H1 (cell line): Measurements from ENCODE around the gene TROAP. TPM values are rescaled to one million over a fixed set of nuclear protein-coding genes. Genes with fewer than 3 reads are reported as not detected.

Source experiments
- CTCF ChIA-PET: fragments of 300-600 bp; sonication (Branson Sonifier 250); formaldehyde crosslinking; loops from one replicate; lab custom pipeline; 2021; ENCODE audit not compliant: partially characterized antibody; lab: Charles Lee
- POLR2A ChIA-PET: fragments of 300-600 bp; sonication (Branson Sonifier 250); formaldehyde crosslinking; loops from one replicate; lab custom pipeline; 2021; ENCODE audit warnings: inconsistent platforms; ENCODE audit not compliant: partially characterized antibody; lab: Charles Lee
- DNase-seq, 2 experiments: peaks; one replicate each; pipeline versions ENCODE4 v3.0.0 to v3.0.0-alpha.2; 2010 to 2022; ENCODE audit warnings: low spot score in 2 of 2, low read depth in 1 of 2, mixed read lengths in 1 of 2
- FAIRE-seq: peaks from 2 replicates; lab custom pipeline; 2011; peaks lifted over from hg19 to GRCh38; lab: Jason Lieb, UNC
- H2AFZ ChIP-seq: 2 replicates; pipeline ENCODE4 v1.8.1; 2012; ENCODE audit warnings: low read length, inconsistent platforms
- H2AK5ac ChIP-seq: 2 replicates; pipeline ENCODE4 v1.6.1; 2013; ENCODE audit warnings: low read depth, low read length
- H2BK120ac ChIP-seq: replicated peaks from 2 replicates; pipeline ENCODE3; 2013; ENCODE audit warnings: low read depth, low read length, inconsistent platforms
- H2BK12ac ChIP-seq: 2 replicates; pipeline ENCODE4 v1.6.1; 2013; ENCODE audit warnings: low read depth, low read length
- H2BK15ac ChIP-seq: 2 replicates; pipeline ENCODE4 v1.6.1; 2013; ENCODE audit warnings: low read length
- H2BK20ac ChIP-seq: 2 replicates; pipeline ENCODE4 v1.6.1; 2013; ENCODE audit warnings: low read length
- H2BK5ac ChIP-seq: 2 replicates; pipeline ENCODE4 v1.6.1; 2013; ENCODE audit warnings: low read depth, low read length
- H3K14ac ChIP-seq: 2 replicates; pipeline ENCODE4 v1.6.1; 2013; ENCODE audit warnings: inconsistent platforms; ENCODE audit not compliant: insufficient read length
- H3K18ac ChIP-seq: 2 replicates; pipeline ENCODE4 v1.6.1; 2013; ENCODE audit warnings: low read length; ENCODE audit errors: extremely low read depth
- H3K23ac ChIP-seq: 2 replicates; pipeline ENCODE4 v1.6.1; 2013; ENCODE audit warnings: inconsistent platforms; ENCODE audit not compliant: insufficient read length
- H3K23me2 ChIP-seq: 2 replicates; pipeline ENCODE4 v1.6.1; 2013; ENCODE audit warnings: low read depth, low read length
- H3K27ac ChIP-seq: 2 replicates; pipeline ENCODE4 v1.6.1; 2011; ENCODE audit warnings: low read depth, low read length, inconsistent platforms
- H3K27me3 ChIP-seq, 4 experiments: replicated peaks in 1 of 4; 1 replicate in 1 of 4; 2 replicates in 3 of 4; pipeline versions ENCODE4 v1.6.1 to v1.8.1; 2011 to 2013; ENCODE audit warnings: low read length in 3 of 4, mild to moderate bottlenecking in 3 of 4, inconsistent platforms in 2 of 4, mixed read lengths in 2 of 4, moderate library complexity in 1 of 4; ENCODE audit not compliant: control insufficient read depth in 3 of 4, insufficient read depth in 3 of 4; ENCODE audit errors: extremely low read depth in 1 of 4
- H3K36me3 ChIP-seq, 4 experiments: 2 replicates each; pipeline versions ENCODE4 v1.6.1 to v1.8.1; 2011 to 2013; ENCODE audit warnings: mild to moderate bottlenecking in 4 of 4, low read length in 3 of 4, moderate library complexity in 2 of 4, control low read depth in 1 of 4, inconsistent platforms in 1 of 4; ENCODE audit not compliant: insufficient read depth in 4 of 4, control insufficient read depth in 2 of 4
- H3K4ac ChIP-seq: replicated peaks from 2 replicates; pipeline ENCODE3; 2013; ENCODE audit warnings: low read length, low read depth, mixed read lengths, inconsistent platforms; ENCODE audit not compliant: insufficient read length
- H3K4me1 ChIP-seq, 4 experiments: replicated peaks in 1 of 4; 1 replicate in 1 of 4; 2 replicates in 3 of 4; pipeline versions ENCODE4 v1.6.1 to v1.8.1; 2011 to 2013; ENCODE audit warnings: low read length in 3 of 4, inconsistent platforms in 2 of 4, mixed read lengths in 1 of 4; ENCODE audit not compliant: insufficient read depth in 4 of 4, control insufficient read depth in 3 of 4
- H3K4me2 ChIP-seq, 2 experiments: 2 replicates each; pipeline versions ENCODE4 v1.6.1 to v1.8.1; 2011 to 2013; ENCODE audit warnings: low read depth in 2 of 2, low read length in 2 of 2, control low read depth in 1 of 2, inconsistent platforms in 1 of 2, mild to moderate bottlenecking in 1 of 2; ENCODE audit not compliant: insufficient read depth in 1 of 2
- H3K4me3 ChIP-seq, 4 experiments: fragments of 200-600, 300-600 bp in 1 of 4; sonication (generic), shearing (Covaris generic), sonication (Bioruptor Twin) in 1 of 4; 2 replicates each; pipeline versions ENCODE4 v1.5.1 to v1.8.1; 2011 to 2016; ENCODE audit warnings: low read length in 4 of 4, low read depth in 3 of 4, control low read depth in 2 of 4, inconsistent platforms in 2 of 4, mild to moderate bottlenecking in 2 of 4, mixed read lengths in 1 of 4, moderate library complexity in 1 of 4; ENCODE audit not compliant: insufficient read depth in 2 of 4; ENCODE audit errors: extremely low read depth in 1 of 4
- H3K56ac ChIP-seq: replicated peaks from 2 replicates; pipeline ENCODE3; 2013; ENCODE audit warnings: low read depth, mild to moderate bottlenecking, mixed read lengths, low read length, inconsistent platforms; ENCODE audit not compliant: insufficient read length
- H3K79me1 ChIP-seq: 2 replicates; pipeline ENCODE4 v1.6.1; 2013; ENCODE audit warnings: low read depth, low read length, control low read depth
- H3K79me2 ChIP-seq, 2 experiments: 2 replicates each; pipeline versions ENCODE4 v1.6.1 to v1.8.1; 2012 to 2013; ENCODE audit warnings: low read length in 2 of 2, mild to moderate bottlenecking in 2 of 2, inconsistent platforms in 1 of 2; ENCODE audit not compliant: insufficient read depth in 2 of 2, control insufficient read depth in 1 of 2
- H3K9ac ChIP-seq, 4 experiments: replicated peaks in 1 of 4; 1 replicate in 1 of 4; 2 replicates in 3 of 4; pipeline versions ENCODE4 v1.6.1 to v1.8.1; 2011 to 2013; ENCODE audit warnings: low read depth in 3 of 4, low read length in 3 of 4, control low read depth in 2 of 4, mild to moderate bottlenecking in 2 of 4, moderate library complexity in 2 of 4, inconsistent platforms in 1 of 4; ENCODE audit errors: extremely low read depth in 1 of 4
- H3K9me3 ChIP-seq, 2 experiments: 2 replicates each; pipeline versions ENCODE4 v1.6.1 to v1.8.1; 2012 to 2013; ENCODE audit warnings: mild to moderate bottlenecking in 2 of 2, moderate library complexity in 2 of 2, control low read depth in 1 of 2, inconsistent platforms in 1 of 2, low read depth in 1 of 2, low read length in 1 of 2, mixed read lengths in 1 of 2; ENCODE audit not compliant: insufficient read depth in 2 of 2
- H4K20me1 ChIP-seq, 2 experiments: replicated peaks in 1 of 2; 2 replicates each; pipeline versions ENCODE3 to v1.8.1; 2011 to 2013; ENCODE audit warnings: inconsistent platforms in 2 of 2, low read length in 2 of 2, mild to moderate bottlenecking in 1 of 2; ENCODE audit not compliant: insufficient read depth in 2 of 2, control insufficient read depth in 1 of 2
- H4K5ac ChIP-seq: 2 replicates; pipeline ENCODE4 v1.6.1; 2013; ENCODE audit warnings: low read length, low read depth, mixed read lengths, inconsistent platforms; ENCODE audit not compliant: insufficient read length
- H4K8ac ChIP-seq: 2 replicates; pipeline ENCODE4 v1.8.0; 2013; ENCODE audit warnings: mild to moderate bottlenecking, moderate library complexity, low read length, inconsistent platforms; ENCODE audit not compliant: insufficient read depth; ENCODE audit errors: extremely low read depth
- H4K91ac ChIP-seq: replicated peaks from 2 replicates; pipeline ENCODE3; 2013; ENCODE audit warnings: low read length, mixed read lengths, inconsistent platforms; ENCODE audit not compliant: insufficient read length
- GABPA ChIP-seq: IDR thresholded peaks from 2 replicates; pipeline ENCODE4 v1.6.1; 2011; ENCODE audit warnings: mild to moderate bottlenecking, low read length, moderate library complexity, borderline replicate concordance; ENCODE audit not compliant: insufficient read depth
- SIN3A ChIP-seq, 2 experiments: IDR thresholded peaks in 1 of 2; conservative IDR thresholded peaks in 1 of 2; 2 replicates each; pipeline ENCODE4 v1.6.1; 2011 to 2012; ENCODE audit warnings: low read length in 2 of 2, improper control_type of control experiment in 1 of 2, low read depth in 1 of 2, mild to moderate bottlenecking in 1 of 2
- WGBS, 2 experiments: shearing (Covaris generic) in 1 of 2; methylation state at CpG; one replicate each; pipeline versions ENCODE4 v1.1.6 to v1.1.7; 2013 to 2015; ENCODE audit warnings: low lambda C conversion rate in 2 of 2, mixed read lengths in 2 of 2, inconsistent platforms in 1 of 2, low coverage in 1 of 2, missing lambda C conversion rate in 1 of 2; ENCODE audit not compliant: insufficient replicate concordance in 2 of 2, insufficient coverage in 1 of 2, insufficient read length in 1 of 2; ENCODE audit errors: extremely low coverage in 1 of 2, missing lambda C conversion rate in 1 of 2; 5-methylcytosine and 5-hydroxymethylcytosine counted together
- polyA plus RNA-seq, 7 experiments: library from polyadenylated mRNA; depleted of rRNA in 3 of 7; stranded (reverse) in 5 of 7; unstranded in 2 of 7; fragments of >200 nt in 5 of 7; fragments of 200-250 nt in 2 of 7; gene quantifications; 1 replicate in 5 of 7; 2 replicates in 1 of 7; 4 replicates in 1 of 7; pipeline versions ENCODE4 v1.2.1 to v1.2.3, GENCODE V29; 2011 to 2013; ENCODE audit warnings: missing spikeins in 2 of 7, mixed read lengths in 2 of 7
- total RNA-seq: library from RNA; stranded (reverse); fragmentation: NEBNext Ultra II Directional; extraction: Animal tissue kit (Norgen Biotek cat#: 25700); gene quantifications from 2 replicates; pipeline ENCODE4 v1.2.1, GENCODE V29; 2021
- TF ChIP-seq, protein P1 (sequence below): IDR thresholded peaks from 2 replicates; pipeline ENCODE4 v1.6.1; 2012; ENCODE audit warnings: low read length, inconsistent platforms

The TROAP gene
- total and polyA plus RNA-seq, 2 of the 8 experiments (the other 6 are each of a cell fraction or from before 2014, with no cell fraction given) = 36.7 to 52.0 TPM

DNA sequence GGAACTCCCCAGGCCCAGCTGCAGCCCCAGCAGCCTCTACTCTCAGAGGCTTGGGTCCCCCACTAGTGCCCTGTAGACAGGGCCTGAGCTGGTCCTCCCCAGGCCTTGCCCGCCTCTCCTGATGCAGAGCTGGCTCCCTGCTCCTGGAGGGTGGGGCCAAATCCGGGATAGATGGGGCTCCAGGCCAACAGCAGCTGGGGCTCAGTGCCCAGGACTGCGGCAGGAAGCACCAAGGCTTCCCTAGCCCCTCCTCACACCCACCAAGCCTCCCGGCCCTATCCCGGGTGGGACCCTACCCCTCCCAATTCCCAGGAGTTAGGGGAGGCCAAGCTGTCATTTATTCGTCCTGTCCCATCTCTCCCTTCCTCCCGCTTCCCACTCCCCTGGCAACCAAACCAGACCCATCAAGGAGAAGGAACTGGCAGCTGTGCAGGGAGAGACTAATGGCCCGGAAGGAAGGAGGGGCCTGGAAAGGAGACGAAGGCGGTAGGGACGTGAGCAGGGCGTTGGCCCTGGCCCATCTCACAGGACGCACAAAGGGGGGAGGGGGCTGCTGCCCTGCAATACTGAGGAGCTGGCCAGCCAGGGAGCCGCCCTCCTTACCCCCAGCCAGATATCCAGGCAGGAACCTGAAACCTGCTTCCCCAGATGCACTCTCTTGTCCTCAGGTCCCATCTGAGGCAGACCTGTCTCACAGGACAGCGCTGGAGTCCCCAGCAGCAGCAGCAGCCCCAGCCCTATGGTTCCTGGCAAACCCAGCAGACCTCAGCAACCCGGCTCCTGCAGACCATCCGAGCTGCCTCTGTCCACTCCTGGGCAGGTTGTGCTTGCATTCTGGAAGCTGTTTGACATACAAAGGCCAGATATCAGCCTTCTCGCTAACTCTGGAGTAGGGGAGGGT is 29.7 kb upstream of the TROAP start:
- FAIRE-seq (no peak), DNase-seq (peak in 1 of 2 experiments; percentile 67)
- H3K56ac ChIP-seq = no peak overlapping the region
- H3K27me3 ChIP-seq = peaks cover 47 to 65% (median 63%) of the 10 kb centered on the region in 4 experiments
- no peak overlapping the region for H3K27ac ChIP-seq
- no peak overlapping the region for H3K9ac ChIP-seq
- H3K79me1 ChIP-seq = no peaks in the 10 kb centered on the region
- H2BK15ac ChIP-seq = peak overlapping the region; percentile 72; the same call in 1 of the 2 replicates
- peaks cover 0 to 36% (median 17%) of the 10 kb centered on the region in 4 experiments; a peak in 6 of 7 replicates for H3K4me1 ChIP-seq
- H3K4ac ChIP-seq = no peak overlapping the region
- H4K5ac ChIP-seq = no peak overlapping the region
- peaks cover 11% of the 10 kb centered on the region; the same call in 1 of the 2 replicates for H3K23me2 ChIP-seq
- H4K8ac ChIP-seq = no peak overlapping the region; the same call in 1 of the 2 replicates
- no peak overlapping the region for H4K91ac ChIP-seq
- no peak overlapping the region; the same call in 1 of the 2 replicates for H3K18ac ChIP-seq
- 0 out of 2 replicates have a peak overlapping the region, but pooled peaks have one; percentile 12 for H2BK12ac ChIP-seq
- no peaks in the 10 kb centered on the region for H3K79me2 ChIP-seq
- no peaks in the 10 kb centered on the region for H3K36me3 ChIP-seq
- no peak overlapping the region for H2BK20ac ChIP-seq
- peaks cover 2 to 19% of the 10 kb centered on the region in 2 experiments for H4K20me1 ChIP-seq
- H2BK5ac ChIP-seq = no peak overlapping the region
- POLR2A ChIA-PET = interaction anchor here (0.6 to 5.0 kb wide), 14 partner anchors 19 to 205 kb away, joined by 3 to 48 read pairs (median 5); partner anchors contain the start of genes C1QL4, DNAJC22, TROAP and TUBA1B
- H3K4me2 ChIP-seq = peak overlapping the region; percentile 62 to 65
- TF ChIP-seq, protein P1, sequence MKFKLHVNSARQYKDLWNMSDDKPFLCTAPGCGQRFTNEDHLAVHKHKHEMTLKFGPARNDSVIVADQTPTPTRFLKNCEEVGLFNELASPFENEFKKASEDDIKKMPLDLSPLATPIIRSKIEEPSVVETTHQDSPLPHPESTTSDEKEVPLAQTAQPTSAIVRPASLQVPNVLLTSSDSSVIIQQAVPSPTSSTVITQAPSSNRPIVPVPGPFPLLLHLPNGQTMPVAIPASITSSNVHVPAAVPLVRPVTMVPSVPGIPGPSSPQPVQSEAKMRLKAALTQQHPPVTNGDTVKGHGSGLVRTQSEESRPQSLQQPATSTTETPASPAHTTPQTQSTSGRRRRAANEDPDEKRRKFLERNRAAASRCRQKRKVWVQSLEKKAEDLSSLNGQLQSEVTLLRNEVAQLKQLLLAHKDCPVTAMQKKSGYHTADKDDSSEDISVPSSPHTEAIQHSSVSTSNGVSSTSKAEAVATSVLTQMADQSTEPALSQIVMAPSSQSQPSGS = no peak
- peak in 1 of 2 experiments; percentile 16; a peak in 1 of 4 replicates for TF ChIP-seq SIN3A (conservative IDR thresholded peaks at IDR 0.05 in 1 of 2, IDR thresholded peaks at IDR 0.05 in 1 of 2; ENCODE audit: low read depth in 1 of 2, low read length in 2 of 2)
- 0 out of 2 replicates have a peak, but pooled peaks have one; percentile 33 for TF ChIP-seq GABPA
- H2AFZ ChIP-seq = 0 out of 2 replicates have a peak overlapping the region, but pooled peaks have one; percentile 7
- no peaks in the 10 kb centered on the region for H3K9me3 ChIP-seq
- no peak overlapping the region for H3K14ac ChIP-seq
- CTCF ChIA-PET = interaction anchor here (0.9 to 14.4 kb wide), 16 partner anchors 11 to 359 kb away, joined by 3 to 276 read pairs (median 5); partner anchors contain the start of genes C1QL4, DNAJC22 and TROAP
- no peak overlapping the region for H2BK120ac ChIP-seq
- H2AK5ac ChIP-seq = no peak overlapping the region
- WGBS, 2 experiments = 23% methylated on average over 15 of the region's 18 CpGs; no CpG with 5 or more reads in 1 of the 2 experiments
- H3K23ac ChIP-seq = no peak overlapping the region
- peak overlapping the region in 2 of 4 experiments; percentile 14 to 39; a peak in 3 of 8 replicates for H3K4me3 ChIP-seq
